Mucosa of descending colon (tissue), 3 donors: ENCODE data around the gene LARP6. TPM values are rescaled to one million over a fixed set of nuclear protein-coding genes. Genes with fewer than 3 reads are reported as not detected.
A peak's percentile ranks its signal among the peaks of the same experiment; 100 is the strongest.

ENCODE experiments used
- ATAC-seq: fragments of 200-7000 bp; cut with Tn5 transposase; one replicate; pipeline ENCODE4 v1.9.1; 2020; ENCODE audit warnings: mild to moderate bottlenecking, moderate library complexity
- DNase-seq, 3 donors: peaks; one replicate each; pipeline ENCODE4 v3.0.0-alpha.2; 2020
- H3K36me3 ChIP-seq: fragments of 200-600 bp; one replicate; pipeline ENCODE4 v1.8.0; 2021; ENCODE audit warnings: low read depth, mild to moderate bottlenecking
- H3K4me1 ChIP-seq: fragments of 200-600 bp; one replicate; pipeline ENCODE4 v1.8.0; 2021; ENCODE audit warnings: low read depth, mild to moderate bottlenecking
- H3K4me3 ChIP-seq: fragments of 200-600 bp; one replicate; pipeline ENCODE4 v1.8.0; 2021; ENCODE audit warnings: mild to moderate bottlenecking
- H3K9me3 ChIP-seq: fragments of 200-600 bp; one replicate; pipeline ENCODE4 v1.8.0; 2021; ENCODE audit warnings: mild to moderate bottlenecking
- CTCF ChIP-seq: fragments of 200-600 bp; IDR thresholded peaks from one replicate; pipeline ENCODE4 v1.8.0; 2022; ENCODE audit warnings: antibody characterized with exemption, mild to moderate bottlenecking
- intact Hi-C, 2 donors: fragments of 100-400 bp; cut with DNase I in 1 of 2; cut with micrococcal nuclease in 1 of 2; formaldehyde crosslinking; loops; one replicate each; pipeline versions ENCODE4 v1.11.0 to v1.11.1; 2022; cut with DNase I, micrococcal nuclease
- total RNA-seq, 3 donors: library from RNA; stranded (reverse); fragmentation: NEBNext Ultra II Directional in 2 of 3; extraction: Animal tissue kit (Norgen Biotek cat#: 25700) in 2 of 3; gene quantifications; one replicate each; pipeline versions ENCODE4 v1.2.1 to v1.2.4, GENCODE V29; 2021 to 2023
- donor health status: DM: no; HTN: no; CAD: no; lungs with moderate emphysema.
- donor health status: DM: no; HTN: no; CAD: no.
- donor health status: DM: no; HTN: yes; CAD: no.

Gene LARP6
- total RNA-seq, 3 donors from 2014 or later, result 0.55 to 24.8 (median 3.8) TPM

GRCh38 chr15:70786996-70787395 is 67.0 kb downstream of the LARP6 start:
- Histone ChIP-seq H3K4me3 (no peak overlapping the region), H3K9me3 (no peaks in the 10 kb centered on the region), H3K36me3 (no peaks in the 10 kb centered on the region), H3K4me1 (no peaks in the 10 kb centered on the region)
- intact Hi-C loops, result no loop called here
- no peak for ATAC-seq
- TF ChIP-seq CTCF, result no peak
- DNase-seq, result no peak

GRCh38 chr15:70783610-70784022 is 70.3 kb downstream of the LARP6 start:
- peak; percentile 81 for ATAC-seq

GRCh38 chr15:70783041-70783440 is 70.9 kb downstream of the LARP6 start:
- DNase-seq (no peak), ATAC-seq (peak; percentile 74)
- intact Hi-C loops, result no loop called here
- Histone ChIP-seq H3K4me1 (no peaks in the 10 kb centered on the region), H3K36me3 (no peaks in the 10 kb centered on the region), H3K9me3 (no peaks in the 10 kb centered on the region), H3K4me3 (no peak overlapping the region)
- TF ChIP-seq CTCF, result no peak

More at GRCh38 chr15:70783610-70784022, 70.3 kb downstream of the LARP6 start:
- peak in 1 of 3 donors; percentile 30 for DNase-seq
- H3K36me3 ChIP-seq, result no peaks in the 10 kb centered on the region
- no peaks in the 10 kb centered on the region for H3K9me3 ChIP-seq
- no peak for TF ChIP-seq CTCF
- no peaks in the 10 kb centered on the region for H3K4me1 ChIP-seq
- intact Hi-C loops, result no loop called here
- H3K4me3 ChIP-seq, result no peak overlapping the region

GRCh38 chr15:70781236-70781635 is 72.7 kb downstream of the LARP6 start:
- no peak overlapping the region for H3K4me3 ChIP-seq
- no peaks in the 10 kb centered on the region for H3K9me3 ChIP-seq
- no peaks in the 10 kb centered on the region for H3K4me1 ChIP-seq
- no peak for DNase-seq
- no peak for TF ChIP-seq CTCF
- peak; percentile 53 for ATAC-seq
- intact Hi-C loops, result no loop called here
- no peaks in the 10 kb centered on the region for H3K36me3 ChIP-seq

Other genes with a start within 250 kb of the LARP6 start
- 10 to 100 TPM; 42.1 to 74.7 (median 64.9) TPM for gene UACA, start 90.6 kb downstream of the LARP6 start, total RNA-seq
- 1 to 10 TPM; 1.2 to 2.7 (median 1.6) TPM for gene THAP10, start 38.3 kb upstream of the LARP6 start, total RNA-seq
- 1 to 10 TPM; 2.7 to 5.7 (median 4.7) TPM for gene LRRC49, start 38.7 kb upstream of the LARP6 start, total RNA-seq